Measurements from ENCODE around the gene TECPR2. TPM values are rescaled to one million over a fixed set of nuclear protein-coding genes. Genes with fewer than 3 reads are reported as not detected.

The TECPR2 gene
- total RNA-seq, 1 experiment from 2014 or later = 21.3 TPM

DNA sequence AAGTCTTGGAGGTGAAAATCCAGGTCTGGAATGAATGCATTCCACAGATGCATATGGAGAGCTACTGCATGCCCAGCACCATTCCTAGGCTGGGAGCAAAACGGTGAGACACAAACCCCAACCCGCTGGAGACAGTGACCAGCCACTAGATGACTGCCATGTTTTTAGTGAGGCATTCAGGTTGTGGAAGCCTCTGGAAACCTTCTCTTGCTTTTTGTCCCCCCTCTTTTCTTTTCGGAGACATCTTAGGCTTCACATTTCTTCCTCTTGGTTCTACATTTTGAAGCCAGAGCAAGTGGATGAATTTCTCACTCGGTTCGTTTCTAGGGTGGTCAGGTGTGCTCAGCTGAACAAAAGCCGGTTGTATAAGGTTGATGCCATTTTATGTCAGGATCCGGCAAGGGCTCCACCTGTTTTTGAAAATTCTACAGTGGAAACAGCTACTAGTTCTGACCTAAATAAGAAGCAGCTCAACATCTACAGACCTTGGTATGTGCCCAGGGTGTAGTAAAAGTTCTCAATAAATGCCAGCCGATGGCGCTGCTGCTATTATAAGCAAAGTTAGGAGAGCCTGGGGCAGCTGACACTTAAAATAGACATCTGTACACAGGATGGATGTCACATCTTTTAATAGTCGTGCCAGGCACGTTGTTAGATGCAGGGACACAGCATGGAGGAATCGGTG is 45.0 kb upstream of the TECPR2 start (continued):
- TF ChIP-seq, protein P1, sequence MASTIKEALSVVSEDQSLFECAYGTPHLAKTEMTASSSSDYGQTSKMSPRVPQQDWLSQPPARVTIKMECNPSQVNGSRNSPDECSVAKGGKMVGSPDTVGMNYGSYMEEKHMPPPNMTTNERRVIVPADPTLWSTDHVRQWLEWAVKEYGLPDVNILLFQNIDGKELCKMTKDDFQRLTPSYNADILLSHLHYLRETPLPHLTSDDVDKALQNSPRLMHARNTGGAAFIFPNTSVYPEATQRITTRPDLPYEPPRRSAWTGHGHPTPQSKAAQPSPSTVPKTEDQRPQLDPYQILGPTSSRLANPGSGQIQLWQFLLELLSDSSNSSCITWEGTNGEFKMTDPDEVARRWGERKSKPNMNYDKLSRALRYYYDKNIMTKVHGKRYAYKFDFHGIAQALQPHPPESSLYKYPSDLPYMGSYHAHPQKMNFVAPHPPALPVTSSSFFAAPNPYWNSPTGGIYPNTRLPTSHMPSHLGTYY (CRISPR knock-in tag; IDR thresholded peaks at IDR 0.05) = no peak
- TF ChIP-seq ATF1 (CRISPR knock-in tag; IDR thresholded peaks at IDR 0.05) = no peak

DNA sequence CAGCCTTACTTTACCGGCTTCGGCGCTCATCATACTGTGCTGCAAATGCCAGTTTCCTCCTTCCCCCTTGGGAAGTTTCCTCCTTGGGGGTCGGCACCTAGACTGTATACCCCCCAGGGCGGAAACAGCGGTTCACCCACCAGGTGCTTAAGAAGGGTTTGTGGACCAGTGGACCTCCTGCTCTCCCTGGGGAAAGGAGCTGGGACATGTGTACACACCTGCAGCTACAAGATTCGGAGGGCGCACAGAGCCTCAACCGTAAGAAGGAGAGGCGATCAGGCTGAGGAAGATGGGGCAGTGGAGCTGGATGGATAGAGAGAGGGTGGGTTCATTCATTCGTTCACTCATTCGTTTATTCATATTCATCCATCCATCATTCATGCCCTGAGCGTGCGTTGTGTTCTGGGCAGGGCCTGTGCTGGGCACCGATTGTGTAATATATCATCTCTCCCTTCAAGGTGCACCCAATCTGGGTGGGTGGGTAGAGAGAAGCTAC is 43.9 kb upstream of the TECPR2 start:
- Mint-ChIP-seq H3K9me3 (no peaks in the 10 kb centered on the region), H3K27ac (peak overlapping the region; percentile 88), H3K27me3 (ENCODE audit: low read depth) (peaks cover 21% of the 10 kb centered on the region), H3K36me3 (no peaks in the 10 kb centered on the region), H3K4me1 (peaks cover 48% of the 10 kb centered on the region), H3K4me3 (peak overlapping the region; percentile 93)
- DNase-seq (ENCODE audit: low spot score) = no peak
- ATAC-seq = no peak
- TF ChIP-seq, protein P2, sequence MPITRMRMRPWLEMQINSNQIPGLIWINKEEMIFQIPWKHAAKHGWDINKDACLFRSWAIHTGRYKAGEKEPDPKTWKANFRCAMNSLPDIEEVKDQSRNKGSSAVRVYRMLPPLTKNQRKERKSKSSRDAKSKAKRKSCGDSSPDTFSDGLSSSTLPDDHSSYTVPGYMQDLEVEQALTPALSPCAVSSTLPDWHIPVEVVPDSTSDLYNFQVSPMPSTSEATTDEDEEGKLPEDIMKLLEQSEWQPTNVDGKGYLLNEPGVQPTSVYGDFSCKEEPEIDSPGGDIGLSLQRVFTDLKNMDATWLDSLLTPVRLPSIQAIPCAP (CRISPR knock-in tag; IDR thresholded peaks at IDR 0.05) = no peak
- no peak for TF ChIP-seq PRRX2 (CRISPR knock-in tag; IDR thresholded peaks at IDR 0.05)
- TF ChIP-seq TCF7 (CRISPR knock-in tag; IDR thresholded peaks at IDR 0.05; ENCODE audit: low read depth) = no peak
- TF ChIP-seq SP1 (CRISPR knock-in tag; conservative IDR thresholded peaks at IDR 0.05) = no peak
- TF ChIP-seq, protein P3, sequence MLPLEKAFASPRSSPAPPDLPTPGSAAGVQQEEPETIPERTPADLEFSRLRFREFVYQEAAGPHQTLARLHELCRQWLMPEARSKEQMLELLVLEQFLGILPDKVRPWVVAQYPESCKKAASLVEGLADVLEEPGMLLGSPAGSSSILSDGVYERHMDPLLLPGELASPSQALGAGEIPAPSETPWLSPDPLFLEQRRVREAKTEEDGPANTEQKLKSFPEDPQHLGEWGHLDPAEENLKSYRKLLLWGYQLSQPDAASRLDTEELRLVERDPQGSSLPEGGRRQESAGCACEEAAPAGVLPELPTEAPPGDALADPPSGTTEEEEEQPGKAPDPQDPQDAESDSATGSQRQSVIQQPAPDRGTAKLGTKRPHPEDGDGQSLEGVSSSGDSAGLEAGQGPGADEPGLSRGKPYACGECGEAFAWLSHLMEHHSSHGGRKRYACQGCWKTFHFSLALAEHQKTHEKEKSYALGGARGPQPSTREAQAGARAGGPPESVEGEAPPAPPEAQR (CRISPR knock-in tag; IDR thresholded peaks at IDR 0.05) = no peak
- TF ChIP-seq TEAD1 (CRISPR knock-in tag; IDR thresholded peaks at IDR 0.05) = no peak
- TF ChIP-seq TEAD4 (CRISPR knock-in tag; IDR thresholded peaks at IDR 0.05) = no peak
- TF ChIP-seq, protein P4, sequence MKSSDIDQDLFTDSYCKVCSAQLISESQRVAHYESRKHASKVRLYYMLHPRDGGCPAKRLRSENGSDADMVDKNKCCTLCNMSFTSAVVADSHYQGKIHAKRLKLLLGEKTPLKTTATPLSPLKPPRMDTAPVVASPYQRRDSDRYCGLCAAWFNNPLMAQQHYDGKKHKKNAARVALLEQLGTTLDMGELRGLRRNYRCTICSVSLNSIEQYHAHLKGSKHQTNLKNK (CRISPR knock-in tag; IDR thresholded peaks at IDR 0.05) = no peak
- no peak for TF ChIP-seq ZNF263 (CRISPR knock-in tag; IDR thresholded peaks at IDR 0.05; ENCODE audit: low read depth)
- TF ChIP-seq, protein P5, sequence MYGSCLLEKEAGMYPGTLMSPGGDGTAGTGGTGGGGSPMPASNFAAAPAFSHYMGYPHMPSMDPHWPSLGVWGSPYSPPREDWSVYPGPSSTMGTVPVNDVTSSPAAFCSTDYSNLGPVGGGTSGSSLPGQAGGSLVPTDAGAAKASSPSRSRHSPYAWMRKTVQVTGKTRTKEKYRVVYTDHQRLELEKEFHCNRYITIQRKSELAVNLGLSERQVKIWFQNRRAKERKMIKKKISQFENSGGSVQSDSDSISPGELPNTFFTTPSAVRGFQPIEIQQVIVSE (CRISPR knock-in tag; IDR thresholded peaks at IDR 0.05; ENCODE audit: borderline replicate concordance) = no peak
- no peak for TF ChIP-seq KAT7 (CRISPR knock-in tag; IDR thresholded peaks at IDR 0.05; ENCODE audit: borderline replicate concordance)
- ChIA-PET POLR2A (no interaction called here), CTCF (no interaction called here)

DNA sequence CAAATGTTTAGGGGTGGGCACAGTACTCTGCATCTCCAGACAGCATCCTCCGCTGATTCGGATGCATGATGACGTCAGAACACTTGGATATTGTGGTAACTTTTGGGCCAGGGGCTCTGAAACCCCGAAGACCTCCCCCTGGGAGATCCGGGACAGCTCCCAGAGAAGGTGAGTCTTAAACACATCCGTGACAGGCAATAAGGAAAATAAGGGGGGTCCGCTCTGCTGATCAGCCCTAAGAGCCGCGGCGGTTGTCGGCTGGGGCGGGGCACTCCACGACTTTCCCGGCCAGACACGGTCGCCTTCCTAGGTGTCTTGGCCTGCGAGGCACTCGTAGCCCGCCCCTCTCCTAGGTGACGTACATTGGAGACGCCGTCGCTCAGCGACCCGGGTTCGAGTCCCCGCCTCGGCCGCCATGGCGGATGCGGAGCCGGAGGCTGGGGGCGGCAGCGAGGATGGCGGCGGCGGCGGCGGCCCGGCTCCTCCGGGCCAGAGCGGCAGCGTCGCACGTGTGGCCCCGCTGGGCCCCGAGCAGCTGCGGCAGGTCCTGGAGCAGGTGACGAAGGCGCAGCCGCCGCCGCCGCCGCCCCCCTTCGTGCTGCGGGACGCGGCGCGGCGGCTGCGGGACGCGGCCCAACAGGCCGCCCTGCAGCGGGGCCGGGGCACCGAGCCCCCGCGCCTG is 43.2 kb upstream of the TECPR2 start, which contains the start of gene ZNF839:
ZNF839 (plus strand) TSS at position 396 of the 682 bp plus-strand sequence; CDS start at position 416, 20 bp downstream.
- peaks cover 44% of the 10 kb centered on the region for H3K4me1 Mint-ChIP-seq
- peak within 1 kb of the TSS; percentile 93 for H3K4me3 Mint-ChIP-seq
- peak within 1 kb of the TSS; percentile 88 for H3K27ac Mint-ChIP-seq
- H3K9me3 Mint-ChIP-seq = no peaks in the 10 kb centered on the region
- CTCF ChIA-PET = no interaction called here
- POLR2A ChIA-PET = no interaction called here
- ATAC-seq (peak; percentile 43), DNase-seq (ENCODE audit: low spot score) (peak; percentile 93)
- no peaks in the 10 kb centered on the region for H3K36me3 Mint-ChIP-seq
- peaks cover 16% of the 10 kb centered on the region for H3K27me3 Mint-ChIP-seq (ENCODE audit: low read depth)
- TF ChIP-seq ZBTB21 (CRISPR knock-in tag; IDR thresholded peaks at IDR 0.05; ENCODE audit: borderline replicate concordance) (peak; percentile 70; the same call in 1 of the 2 replicates), ZNF396 (CRISPR knock-in tag; IDR thresholded peaks at IDR 0.05; ENCODE audit: borderline replicate concordance) (no peak), SP1 (CRISPR knock-in tag; conservative IDR thresholded peaks at IDR 0.05) (peak; percentile 91), ZNF416 (CRISPR knock-in tag; IDR thresholded peaks at IDR 0.05) (0 out of 2 replicates have a peak, but pooled peaks have one; percentile 17), ETV6 (CRISPR knock-in tag; IDR thresholded peaks at IDR 0.05) (peak; percentile 77; the same call in 1 of the 2 replicates), FOXK1 (CRISPR knock-in tag; IDR thresholded peaks at IDR 0.05) (peak; percentile 85; the same call in 1 of the 2 replicates), NFYB (CRISPR knock-in tag; conservative IDR thresholded peaks at IDR 0.05; ENCODE audit: low read depth) (no peak), JUN (CRISPR knock-in tag; IDR thresholded peaks at IDR 0.05) (0 out of 2 replicates have a peak, but pooled peaks have one; percentile 23), ATF1 (CRISPR knock-in tag; IDR thresholded peaks at IDR 0.05) (peak; percentile 54; the same call in 1 of the 2 replicates)
- TF ChIP-seq, protein P6, sequence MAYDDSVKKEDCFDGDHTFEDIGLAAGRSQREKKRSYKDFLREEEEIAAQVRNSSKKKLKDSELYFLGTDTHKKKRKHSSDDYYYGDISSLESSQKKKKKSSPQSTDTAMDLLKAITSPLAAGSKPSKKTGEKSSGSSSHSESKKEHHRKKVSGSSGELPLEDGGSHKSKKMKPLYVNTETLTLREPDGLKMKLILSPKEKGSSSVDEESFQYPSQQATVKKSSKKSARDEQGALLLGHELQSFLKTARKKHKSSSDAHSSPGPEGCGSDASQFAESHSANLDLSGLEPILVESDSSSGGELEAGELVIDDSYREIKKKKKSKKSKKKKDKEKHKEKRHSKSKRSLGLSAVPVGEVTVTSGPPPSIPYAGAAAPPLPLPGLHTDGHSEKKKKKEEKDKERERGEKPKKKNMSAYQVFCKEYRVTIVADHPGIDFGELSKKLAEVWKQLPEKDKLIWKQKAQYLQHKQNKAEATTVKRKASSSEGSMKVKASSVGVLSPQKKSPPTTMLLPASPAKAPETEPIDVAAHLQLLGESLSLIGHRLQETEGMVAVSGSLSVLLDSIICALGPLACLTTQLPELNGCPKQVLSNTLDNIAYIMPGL (CRISPR knock-in tag; IDR thresholded peaks at IDR 0.05) = peak; percentile 87; the same call in 1 of the 2 replicates
- TF ChIP-seq, protein P2 (CRISPR knock-in tag; IDR thresholded peaks at IDR 0.05) = peak; percentile 55; the same call in 1 of the 2 replicates
- TF ChIP-seq, protein P7, sequence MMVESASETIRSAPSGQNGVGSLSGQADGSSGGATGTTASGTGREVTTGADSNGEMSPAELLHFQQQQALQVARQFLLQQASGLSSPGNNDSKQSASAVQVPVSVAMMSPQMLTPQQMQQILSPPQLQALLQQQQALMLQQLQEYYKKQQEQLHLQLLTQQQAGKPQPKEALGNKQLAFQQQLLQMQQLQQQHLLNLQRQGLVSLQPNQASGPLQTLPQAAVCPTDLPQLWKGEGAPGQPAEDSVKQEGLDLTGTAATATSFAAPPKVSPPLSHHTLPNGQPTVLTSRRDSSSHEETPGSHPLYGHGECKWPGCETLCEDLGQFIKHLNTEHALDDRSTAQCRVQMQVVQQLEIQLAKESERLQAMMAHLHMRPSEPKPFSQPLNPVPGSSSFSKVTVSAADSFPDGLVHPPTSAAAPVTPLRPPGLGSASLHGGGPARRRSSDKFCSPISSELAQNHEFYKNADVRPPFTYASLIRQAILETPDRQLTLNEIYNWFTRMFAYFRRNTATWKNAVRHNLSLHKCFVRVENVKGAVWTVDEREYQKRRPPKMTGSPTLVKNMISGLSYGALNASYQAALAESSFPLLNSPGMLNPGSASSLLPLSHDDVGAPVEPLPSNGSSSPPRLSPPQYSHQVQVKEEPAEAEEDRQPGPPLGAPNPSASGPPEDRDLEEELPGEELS (CRISPR knock-in tag; IDR thresholded peaks at IDR 0.05) = peak; percentile 47; the same call in 1 of the 2 replicates
